Sigmoid colon (tissue), 7 donors: Measurements from ENCODE around the gene HMCN1. TPM values are rescaled to one million over a fixed set of nuclear protein-coding genes. Genes with fewer than 3 reads are reported as not detected.

ENCODE experiments used
- DNase-seq: peaks from one replicate; pipeline ENCODE4 v3.0.0-alpha.2; 2019
- H3K27ac ChIP-seq, 4 donors: fragments of 200-600 bp; sonication (generic); one replicate each; pipeline ENCODE4 v1.5.1; 2016 to 2019; ENCODE audit warnings: mild to moderate bottlenecking in 1 of 4
- H3K27me3 ChIP-seq, 3 donors: fragments of 200-600 bp; sonication (generic); one replicate each; pipeline ENCODE4 v1.5.1; 2019; ENCODE audit warnings: mild to moderate bottlenecking in 1 of 3
- H3K36me3 ChIP-seq, 4 donors: fragments of 200-600 bp; sonication (generic); one replicate each; pipeline ENCODE4 v1.5.1; 2016 to 2019
- H3K4me1 ChIP-seq, 4 donors: fragments of 200-600 bp; sonication (generic); one replicate each; pipeline ENCODE4 v1.5.1; 2017 to 2019
- H3K4me3 ChIP-seq, 4 donors: fragments of 200-600 bp; sonication (generic); one replicate each; pipeline ENCODE4 v1.5.1; 2017 to 2019; ENCODE audit warnings: mild to moderate bottlenecking in 2 of 4, moderate library complexity in 1 of 4
- H3K9me3 ChIP-seq, 4 donors: fragments of 200-600 bp in 3 of 4; sonication (generic) in 3 of 4; one replicate each; pipeline versions ENCODE4 v1.5.1 to v1.6.1; 2013 to 2019
- EP300 ChIP-seq, 4 donors: sonication (generic); formaldehyde crosslinking; IDR thresholded peaks; one replicate each; pipeline ENCODE4 v1.6.1; 2017; ENCODE audit warnings: antibody characterized with exemption in 4 of 4
- POLR2A ChIP-seq, 2 donors: fragments of 450-650 bp; IDR thresholded peaks; one replicate each; pipeline ENCODE4 v1.6.1; 2016; ENCODE audit warnings: antibody characterized with exemption in 2 of 2, mild to moderate bottlenecking in 2 of 2, moderate library complexity in 2 of 2
- POLR2AphosphoS5 ChIP-seq, 4 donors: sonication (generic); formaldehyde crosslinking; IDR thresholded peaks; one replicate each; pipeline ENCODE4 v1.6.1; 2017; ENCODE audit warnings: antibody characterized with exemption in 4 of 4
- WGBS, 2 donors: extraction: QIAGEN DNeasy Blood & Tissue Kit; methylation state at CpG; one replicate each; pipeline ENCODE4 v1.1.7; 2013; 5-methylcytosine and 5-hydroxymethylcytosine counted together
- intact Hi-C: fragments of 100-400 bp; cut with DNase I; formaldehyde crosslinking; loops from one replicate; pipeline ENCODE4 v1.15.1; 2023
- polyA plus RNA-seq, 3 donors: library from polyadenylated mRNA; stranded (reverse); fragments of 200-250 nt; gene quantifications; one replicate each; pipeline ENCODE4 v1.2.3, GENCODE V29; 2013
- total RNA-seq, 4 donors: library from RNA; depleted of rRNA; stranded (reverse); fragments of >200 nt; gene quantifications; one replicate each; pipeline ENCODE4 v1.1.0, GENCODE V29; 2016
- TF ChIP-seq, protein P1 (sequence below), 4 experiments: fragments of 450-650 bp in 3 of 4; fragments of 200-600 bp in 1 of 4; IDR thresholded peaks; one replicate each; pipeline ENCODE4 v1.5.1; 2016 to 2019; ENCODE audit warnings: antibody characterized with exemption in 4 of 4, mild to moderate bottlenecking in 3 of 4, moderate library complexity in 2 of 4
- donor health status: healthy with polysubstance abuse.
- donor health status: Bipolar disorder and iron deficiency.
- donor health status: healthy.

The HMCN1 gene
- 10 to 100 TPM in 1 of 4 donors, 1 to 10 TPM in 3; 6.7 to 22.7 (median 7.4) TPM for total RNA-seq
- polyA plus RNA-seq = 1 to 10 TPM in 1 of 3 donors, under 1 TPM in 2; under 0.01 to 1.8 (median 0.46) TPM

- DNase-seq = peak; percentile 93
- WGBS, 2 donors = 1 to 2% methylated on average over 47 of the region's 47 CpGs
- H3K27me3 ChIP-seq = no peaks in the 10 kb centered on the region
- TF ChIP-seq POLR2A (IDR thresholded peaks at IDR 0.05) (no peak), POLR2AphosphoS5 (IDR thresholded peaks at IDR 0.05) (peak; percentile 52 to 87 (median 70)), EP300 (IDR thresholded peaks at IDR 0.05) (no peak)
- TF ChIP-seq, protein P1, sequence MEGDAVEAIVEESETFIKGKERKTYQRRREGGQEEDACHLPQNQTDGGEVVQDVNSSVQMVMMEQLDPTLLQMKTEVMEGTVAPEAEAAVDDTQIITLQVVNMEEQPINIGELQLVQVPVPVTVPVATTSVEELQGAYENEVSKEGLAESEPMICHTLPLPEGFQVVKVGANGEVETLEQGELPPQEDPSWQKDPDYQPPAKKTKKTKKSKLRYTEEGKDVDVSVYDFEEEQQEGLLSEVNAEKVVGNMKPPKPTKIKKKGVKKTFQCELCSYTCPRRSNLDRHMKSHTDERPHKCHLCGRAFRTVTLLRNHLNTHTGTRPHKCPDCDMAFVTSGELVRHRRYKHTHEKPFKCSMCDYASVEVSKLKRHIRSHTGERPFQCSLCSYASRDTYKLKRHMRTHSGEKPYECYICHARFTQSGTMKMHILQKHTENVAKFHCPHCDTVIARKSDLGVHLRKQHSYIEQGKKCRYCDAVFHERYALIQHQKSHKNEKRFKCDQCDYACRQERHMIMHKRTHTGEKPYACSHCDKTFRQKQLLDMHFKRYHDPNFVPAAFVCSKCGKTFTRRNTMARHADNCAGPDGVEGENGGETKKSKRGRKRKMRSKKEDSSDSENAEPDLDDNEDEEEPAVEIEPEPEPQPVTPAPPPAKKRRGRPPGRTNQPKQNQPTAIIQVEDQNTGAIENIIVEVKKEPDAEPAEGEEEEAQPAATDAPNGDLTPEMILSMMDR (IDR thresholded peaks at IDR 0.05) = peak in 3 of 4 experiments; percentile 7 to 41 (median 26)
- H3K36me3 ChIP-seq = no peaks in the 10 kb centered on the region
- H3K4me1 ChIP-seq = peaks cover 0 to 13% (median 6%) of the 10 kb centered on the region in 4 donors
- no peaks in the 10 kb centered on the region for H3K9me3 ChIP-seq
- intact Hi-C loops = no loop called here
- H3K4me3 ChIP-seq = peak within 1 kb of the TSS; percentile 38 to 59 (median 52)
- H3K27ac ChIP-seq = peak within 1 kb of the TSS; percentile 65 to 92 (median 79)
Measured at GRCh38 chr1:185733818-185734735, at the start of gene HMCN1. Gene HMCN1, plus strand, starts transcription at chr1:185734391. Its CDS starts 389 bp downstream, at chr1:185734780.

DNA sequence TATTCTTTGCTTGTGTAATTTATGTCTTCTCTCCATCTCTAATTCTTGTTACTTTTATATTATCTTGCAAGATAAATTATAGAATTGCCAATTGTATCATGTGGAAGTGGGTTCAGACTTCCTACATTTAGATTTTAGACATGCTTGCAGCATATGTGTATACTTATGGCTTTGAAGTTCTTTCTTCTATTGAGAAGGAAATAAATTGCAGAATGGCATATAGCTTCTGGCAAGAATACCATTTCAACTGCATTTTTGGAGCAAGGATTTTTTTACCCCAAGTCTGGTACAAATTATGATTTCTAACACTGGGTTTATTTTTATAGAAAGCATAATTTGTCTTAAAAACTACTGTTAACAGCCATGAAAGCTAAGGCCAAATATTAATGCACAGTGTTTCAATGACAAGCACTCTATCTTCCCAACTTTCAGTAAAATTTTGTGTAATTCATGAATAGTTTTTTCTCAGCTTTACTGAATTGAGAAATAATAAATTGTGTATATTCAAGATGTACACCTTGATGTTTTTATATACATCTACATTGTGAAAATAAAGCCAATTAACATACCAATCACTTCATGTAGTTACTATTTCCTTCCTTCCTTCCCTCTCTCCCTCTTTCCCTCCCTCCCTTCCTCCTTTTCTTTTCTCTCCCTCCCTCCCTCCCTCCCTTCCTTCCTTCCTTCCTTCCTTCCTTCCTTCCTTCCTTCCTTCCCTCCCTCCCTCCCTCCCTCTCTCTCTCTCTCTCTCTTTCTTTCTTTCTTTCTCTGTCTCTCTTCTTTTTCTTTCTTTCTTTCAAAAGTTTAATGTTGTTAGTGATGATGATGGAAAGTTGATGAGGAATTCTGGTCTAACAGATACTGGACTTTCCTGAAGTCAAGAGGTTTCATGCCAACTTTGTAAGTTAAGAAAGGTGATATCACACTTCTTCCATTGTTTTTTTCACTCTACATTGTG, 47.1 kb upstream of the HMCN1 start:
- Histone ChIP-seq H3K36me3 (no peaks in the 10 kb centered on the region), H3K9me3 (no peaks in the 10 kb centered on the region), H3K4me3 (no peak overlapping the region), H3K4me1 (no peaks in the 10 kb centered on the region), H3K27me3 (no peaks in the 10 kb centered on the region), H3K27ac (no peak overlapping the region)
- TF ChIP-seq, protein P1 (IDR thresholded peaks at IDR 0.05) = no peak
- no peak for TF ChIP-seq EP300 (IDR thresholded peaks at IDR 0.05)
- no peak for TF ChIP-seq POLR2A (IDR thresholded peaks at IDR 0.05)
- no peak for TF ChIP-seq POLR2AphosphoS5 (IDR thresholded peaks at IDR 0.05)
- DNase-seq = no peak
- intact Hi-C loops = no loop called here

DNA sequence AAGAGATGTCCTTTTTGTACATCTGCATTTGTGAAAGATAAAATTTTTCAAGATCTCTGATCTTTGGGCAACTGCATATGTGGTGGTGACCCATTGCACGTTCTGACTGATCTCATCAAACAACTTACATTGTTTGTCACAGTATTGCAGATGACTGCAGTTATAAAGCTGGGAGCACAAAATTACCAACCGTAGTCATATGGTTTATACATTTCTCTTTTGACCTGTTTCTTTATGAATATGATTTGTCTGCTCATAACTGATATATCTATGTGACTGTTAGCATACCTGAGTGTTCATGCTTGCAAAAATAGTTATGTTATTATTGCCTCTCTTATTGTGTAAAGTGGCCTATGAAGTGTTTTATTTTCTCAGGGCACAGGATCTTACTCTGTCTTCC, 43.7 kb upstream of the HMCN1 start:
- Histone ChIP-seq H3K4me3 (no peak overlapping the region), H3K4me1 (no peaks in the 10 kb centered on the region), H3K27ac (no peak overlapping the region), H3K27me3 (no peaks in the 10 kb centered on the region), H3K36me3 (no peaks in the 10 kb centered on the region), H3K9me3 (no peaks in the 10 kb centered on the region)
- TF ChIP-seq, protein P1 (IDR thresholded peaks at IDR 0.05) = no peak
- TF ChIP-seq EP300 (IDR thresholded peaks at IDR 0.05) = no peak
- TF ChIP-seq POLR2A (IDR thresholded peaks at IDR 0.05) = no peak
- no peak for TF ChIP-seq POLR2AphosphoS5 (IDR thresholded peaks at IDR 0.05)
- no peak for DNase-seq
- WGBS, 2 donors = 89 to 90% methylated on average over 2 of the region's 2 CpGs
- intact Hi-C loops = no loop called here

DNA sequence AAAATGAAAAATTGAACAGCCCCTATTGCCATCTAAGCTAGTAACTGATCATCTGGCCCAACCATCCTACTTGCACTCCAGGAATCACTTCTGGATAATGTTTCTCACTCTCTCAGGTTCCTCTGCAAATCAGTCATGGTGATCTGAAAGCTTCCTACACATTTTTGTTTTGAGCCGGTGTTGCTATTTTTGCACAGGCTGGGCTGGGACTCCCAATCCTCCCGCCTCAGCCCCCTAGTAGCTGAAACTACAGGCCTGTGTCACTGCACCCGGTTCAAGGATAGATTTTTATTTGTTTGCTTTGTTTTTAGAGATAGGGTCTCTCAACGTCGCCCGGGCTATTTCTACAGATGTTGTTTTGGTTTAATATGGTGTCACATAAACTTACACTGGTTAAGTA, 40.5 kb upstream of the HMCN1 start:
- no peak overlapping the region for H3K4me3 ChIP-seq
- no peak for DNase-seq
- H3K36me3 ChIP-seq = no peaks in the 10 kb centered on the region
- 47 to 65% methylated on average over 6 of the region's 6 CpGs for WGBS, 2 donors
- H3K27ac ChIP-seq = no peak overlapping the region
- H3K4me1 ChIP-seq = no peaks in the 10 kb centered on the region
- TF ChIP-seq, protein P1 (IDR thresholded peaks at IDR 0.05) = no peak
- no peak for TF ChIP-seq POLR2A (IDR thresholded peaks at IDR 0.05)
- no peak for TF ChIP-seq POLR2AphosphoS5 (IDR thresholded peaks at IDR 0.05)
- no peak for TF ChIP-seq EP300 (IDR thresholded peaks at IDR 0.05)
- intact Hi-C loops = no loop called here
- no peaks in the 10 kb centered on the region for H3K9me3 ChIP-seq
- no peaks in the 10 kb centered on the region for H3K27me3 ChIP-seq
